Nephron (organoid): Measurements from ENCODE around the gene BRSK2.

Experiments used
- H3K27ac Mint-ChIP-seq, 3 experiments: 2 replicates each; pipeline ENCODE4 v1.8.0; 2020; ENCODE audit warnings: mixed read lengths in 3 of 3, mild to moderate bottlenecking in 2 of 3, moderate library complexity in 1 of 3
- H3K27me3 Mint-ChIP-seq: 2 replicates; pipeline ENCODE4 v1.8.0; 2021; ENCODE audit warnings: low read depth, mild to moderate bottlenecking, moderate library complexity, mixed read lengths
- H3K36me3 Mint-ChIP-seq: 2 replicates; pipeline ENCODE4 v1.8.0; 2020; ENCODE audit warnings: low read depth, mixed read lengths
- H3K4me1 Mint-ChIP-seq: 2 replicates; pipeline ENCODE4 v1.8.0; 2020; ENCODE audit warnings: mixed read lengths
- H3K4me3 Mint-ChIP-seq, 3 experiments: 2 replicates each; pipeline ENCODE4 v1.8.0; 2020; ENCODE audit warnings: mild to moderate bottlenecking in 3 of 3, mixed read lengths in 3 of 3, moderate library complexity in 2 of 3
- H3K9me3 Mint-ChIP-seq: 2 replicates; pipeline ENCODE4 v1.8.0; 2020; ENCODE audit warnings: mixed read lengths
- TF ChIP-seq, protein P1 (sequence below), 3 experiments: fragments of 200-600 bp; sonication (generic); IDR thresholded peaks; one replicate each; pipeline ENCODE4 v1.5.0; 2021; ENCODE audit warnings: antibody characterized with exemption in 3 of 3; ENCODE audit not compliant: unreplicated experiment in 3 of 3

The BRSK2 gene

GRCh38 chr11:1472180-1473005 lies 82.7 kb downstream of the BRSK2 start:
- Mint-ChIP-seq H3K4me1 (peaks cover under 1% of the 10 kb centered on the region), H3K4me3 (no peak overlapping the region)

GRCh38 chr11:1473011-1473628 lies 83.4 kb downstream of the BRSK2 start:
- peaks cover 28% of the 10 kb centered on the region for H3K36me3 Mint-ChIP-seq
- no peaks in the 10 kb centered on the region for H3K9me3 Mint-ChIP-seq
- H3K27me3 Mint-ChIP-seq, result no peaks in the 10 kb centered on the region
- TF ChIP-seq, protein P1, sequence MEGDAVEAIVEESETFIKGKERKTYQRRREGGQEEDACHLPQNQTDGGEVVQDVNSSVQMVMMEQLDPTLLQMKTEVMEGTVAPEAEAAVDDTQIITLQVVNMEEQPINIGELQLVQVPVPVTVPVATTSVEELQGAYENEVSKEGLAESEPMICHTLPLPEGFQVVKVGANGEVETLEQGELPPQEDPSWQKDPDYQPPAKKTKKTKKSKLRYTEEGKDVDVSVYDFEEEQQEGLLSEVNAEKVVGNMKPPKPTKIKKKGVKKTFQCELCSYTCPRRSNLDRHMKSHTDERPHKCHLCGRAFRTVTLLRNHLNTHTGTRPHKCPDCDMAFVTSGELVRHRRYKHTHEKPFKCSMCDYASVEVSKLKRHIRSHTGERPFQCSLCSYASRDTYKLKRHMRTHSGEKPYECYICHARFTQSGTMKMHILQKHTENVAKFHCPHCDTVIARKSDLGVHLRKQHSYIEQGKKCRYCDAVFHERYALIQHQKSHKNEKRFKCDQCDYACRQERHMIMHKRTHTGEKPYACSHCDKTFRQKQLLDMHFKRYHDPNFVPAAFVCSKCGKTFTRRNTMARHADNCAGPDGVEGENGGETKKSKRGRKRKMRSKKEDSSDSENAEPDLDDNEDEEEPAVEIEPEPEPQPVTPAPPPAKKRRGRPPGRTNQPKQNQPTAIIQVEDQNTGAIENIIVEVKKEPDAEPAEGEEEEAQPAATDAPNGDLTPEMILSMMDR (IDR thresholded peaks at IDR 0.05; ENCODE audit: unreplicated experiment in 3 of 3), result no peak
- H3K4me1 Mint-ChIP-seq, result no peaks in the 10 kb centered on the region
- no peak overlapping the region for H3K27ac Mint-ChIP-seq
- H3K4me3 Mint-ChIP-seq, result no peak overlapping the region

More at GRCh38 chr11:1472180-1473005, 82.7 kb downstream of the BRSK2 start:
- no peaks in the 10 kb centered on the region for H3K27me3 Mint-ChIP-seq
- H3K36me3 Mint-ChIP-seq, result peaks cover 23% of the 10 kb centered on the region
- H3K27ac Mint-ChIP-seq, result no peak overlapping the region
- no peaks in the 10 kb centered on the region for H3K9me3 Mint-ChIP-seq
- TF ChIP-seq, protein P1 (IDR thresholded peaks at IDR 0.05; ENCODE audit: unreplicated experiment in 3 of 3), result no peak

GRCh38 chr11:1473786-1474185 lies 84.1 kb downstream of the BRSK2 start:
- no peaks in the 10 kb centered on the region for H3K9me3 Mint-ChIP-seq
- H3K27me3 Mint-ChIP-seq, result no peaks in the 10 kb centered on the region
- H3K27ac Mint-ChIP-seq, result no peak overlapping the region
- H3K4me3 Mint-ChIP-seq, result no peak overlapping the region
- TF ChIP-seq, protein P1 (IDR thresholded peaks at IDR 0.05; ENCODE audit: unreplicated experiment in 3 of 3), result no peak
- no peaks in the 10 kb centered on the region for H3K4me1 Mint-ChIP-seq
- peaks cover 33% of the 10 kb centered on the region for H3K36me3 Mint-ChIP-seq

- no peaks in the 10 kb centered on the region for H3K27me3 Mint-ChIP-seq
- H3K9me3 Mint-ChIP-seq, result no peaks in the 10 kb centered on the region
- H3K36me3 Mint-ChIP-seq, result peaks cover 37% of the 10 kb centered on the region
- no peak overlapping the region for H3K27ac Mint-ChIP-seq
- no peaks in the 10 kb centered on the region for H3K4me1 Mint-ChIP-seq
- no peak overlapping the region for H3K4me3 Mint-ChIP-seq
- TF ChIP-seq, protein P1 (IDR thresholded peaks at IDR 0.05; ENCODE audit: unreplicated experiment in 3 of 3), result no peak
These were observed 86.1 kb downstream of the BRSK2 start for GRCh38 chr11:1475841-1476240.

- TF ChIP-seq, protein P1 (IDR thresholded peaks at IDR 0.05; ENCODE audit: unreplicated experiment in 3 of 3), result no peak
- Mint-ChIP-seq H3K9me3 (no peaks in the 10 kb centered on the region), H3K36me3 (peaks cover 37% of the 10 kb centered on the region), H3K4me1 (no peaks in the 10 kb centered on the region), H3K27me3 (no peaks in the 10 kb centered on the region), H3K4me3 (no peak overlapping the region), H3K27ac (no peak overlapping the region)
These were observed 87.4 kb downstream of the BRSK2 start for GRCh38 chr11:1476940-1477736.
